Activated naive CD4-positive, alpha-beta T cell treated with anti-CD3 and anti-CD28 coated beads for 36 hours (primary cell): ENCODE data around the gene C1orf116. TPM values are rescaled to one million over a fixed set of nuclear protein-coding genes. Genes with fewer than 3 reads are reported as not detected.
A peak's percentile ranks its signal among the peaks of the same experiment; 100 is the strongest.

ENCODE experiments used
- CTCF ChIA-PET: fragments of 350-600 bp; sonication (Branson Sonifier 250); formaldehyde crosslinking; loops from one replicate; lab custom pipeline; 2021; ENCODE audit warnings: antibody characterized with exemption; lab: Charles Lee
- DNase-seq: peaks from one replicate; pipeline ENCODE4 v3.0.0-alpha.2; 2020
- H3K27ac Mint-ChIP-seq: one replicate; pipeline ENCODE4 v1.8.0; 2021; ENCODE audit warnings: mild to moderate bottlenecking, mixed read lengths
- H3K27me3 Mint-ChIP-seq: one replicate; pipeline ENCODE4 v1.8.0; 2021; ENCODE audit warnings: low read depth, mixed read lengths
- H3K36me3 Mint-ChIP-seq: one replicate; pipeline ENCODE4 v1.8.0; 2021; ENCODE audit warnings: low read depth, mixed read lengths
- H3K4me1 Mint-ChIP-seq: one replicate; pipeline ENCODE4 v1.8.0; 2021; ENCODE audit warnings: low read depth, mixed read lengths
- H3K4me3 Mint-ChIP-seq: one replicate; pipeline ENCODE4 v1.8.0; 2021; ENCODE audit warnings: mild to moderate bottlenecking, moderate library complexity, mixed read lengths
- H3K9me3 Mint-ChIP-seq: one replicate; pipeline ENCODE4 v1.8.0; 2021; ENCODE audit warnings: mixed read lengths
- intact Hi-C: fragments of 100-400 bp; cut with micrococcal nuclease; formaldehyde crosslinking; loops from one replicate; pipeline ENCODE4 v1.15.1; 2023
- total RNA-seq, 2 experiments: library from RNA; stranded (reverse); gene quantifications; one replicate each; pipeline ENCODE4 v1.2.3, GENCODE V29; 2021

The C1orf116 gene
- total RNA-seq, 2 experiments from 2014 or later: not detected

DNA sequence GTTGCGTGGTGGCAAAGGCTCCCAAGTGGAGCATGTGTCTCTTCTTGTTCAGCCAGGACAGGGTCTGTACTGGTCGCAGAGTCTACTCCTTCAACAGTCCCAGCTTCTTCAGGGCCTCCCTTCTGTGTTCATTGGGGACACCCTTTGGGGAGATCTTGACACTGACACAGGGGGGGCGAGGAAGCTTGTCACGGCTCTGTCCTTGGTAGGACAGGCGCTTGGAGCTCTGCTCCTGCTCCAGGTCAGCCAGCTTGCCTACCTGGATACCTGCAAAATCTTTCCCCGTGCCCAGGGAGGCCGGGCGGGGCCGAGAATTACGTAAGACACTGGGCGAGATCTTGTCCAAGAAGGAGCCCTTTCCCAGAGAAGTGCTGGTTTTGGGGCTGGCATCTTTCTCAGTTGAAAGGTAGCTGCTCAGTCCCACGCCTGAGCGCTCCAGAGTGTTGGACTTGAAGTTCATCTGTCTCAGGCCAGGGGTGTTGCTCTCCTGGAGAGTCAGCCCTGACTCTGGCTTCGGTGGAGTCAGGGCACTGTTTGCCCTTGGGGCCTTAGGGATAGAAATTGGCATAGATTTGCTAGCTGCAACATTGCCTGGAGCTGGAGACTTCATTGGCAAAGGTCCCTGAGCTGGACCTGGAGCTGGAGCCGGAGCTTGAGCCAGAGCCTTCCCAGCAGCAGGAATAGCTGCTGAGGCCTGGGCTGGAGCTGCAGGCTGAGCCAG, 10.5 kb downstream of the C1orf116 start:
- no peaks in the 10 kb centered on the region for H3K27me3 Mint-ChIP-seq
- no peaks in the 10 kb centered on the region for H3K36me3 Mint-ChIP-seq
- DNase-seq: no peak
- H3K4me3 Mint-ChIP-seq: no peak overlapping the region
- H3K9me3 Mint-ChIP-seq: no peaks in the 10 kb centered on the region
- CTCF ChIA-PET: interaction anchor here (0.9 to 3.2 kb wide), 3 partner anchors 11 to 18 kb away, joined by 4 to 9 read pairs (median 5); partner anchors contain the start of gene C1orf116
- H3K27ac Mint-ChIP-seq: no peak overlapping the region
- H3K4me1 Mint-ChIP-seq: peaks cover 3% of the 10 kb centered on the region
- intact Hi-C loops: no loop called here

DNA sequence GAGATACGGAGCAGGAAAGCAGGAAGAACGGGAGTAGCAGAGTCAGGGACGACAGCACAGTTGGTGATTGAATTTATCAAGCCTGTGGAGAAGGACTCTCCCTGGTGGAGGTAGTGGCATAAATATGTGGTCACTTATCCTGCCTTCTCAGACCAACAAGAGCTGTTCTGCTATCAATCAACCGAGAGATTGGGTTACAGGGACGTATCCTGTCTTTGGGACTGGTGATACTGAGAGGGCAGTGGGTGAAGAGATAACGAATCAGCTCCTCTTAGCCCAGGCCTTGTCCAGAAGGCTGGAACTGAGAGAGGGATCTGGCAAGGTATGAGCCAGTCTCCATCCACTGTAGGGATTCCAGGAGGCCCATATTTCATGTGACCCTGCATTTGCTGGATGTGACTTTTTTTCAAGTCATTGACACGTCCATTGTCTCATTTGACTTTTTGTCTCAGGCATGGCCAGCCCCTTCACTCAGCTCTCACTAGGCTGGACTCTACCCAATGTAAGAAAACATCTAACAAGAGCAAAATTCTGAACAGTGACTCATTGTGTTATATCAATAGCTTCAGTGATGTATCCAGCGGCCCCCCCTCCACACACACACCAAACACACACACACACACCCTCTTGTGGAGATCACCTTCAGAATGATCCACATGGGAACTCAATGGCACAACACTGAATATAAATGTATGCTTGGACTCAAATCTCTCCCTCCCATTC, 11.3 kb downstream of the C1orf116 start:
- peaks cover 3% of the 10 kb centered on the region for H3K4me1 Mint-ChIP-seq
- no peak overlapping the region for H3K27ac Mint-ChIP-seq
- no peaks in the 10 kb centered on the region for H3K9me3 Mint-ChIP-seq
- intact Hi-C loops: no loop called here
- CTCF ChIA-PET: interaction anchor here (0.5 to 3.2 kb wide), 5 partner anchors 11 to 95 kb away, joined by 4 to 9 read pairs (median 5); partner anchors contain the start of gene C1orf116
- DNase-seq: no peak
- H3K36me3 Mint-ChIP-seq: no peaks in the 10 kb centered on the region
- H3K4me3 Mint-ChIP-seq: no peak overlapping the region
- no peaks in the 10 kb centered on the region for H3K27me3 Mint-ChIP-seq

DNA sequence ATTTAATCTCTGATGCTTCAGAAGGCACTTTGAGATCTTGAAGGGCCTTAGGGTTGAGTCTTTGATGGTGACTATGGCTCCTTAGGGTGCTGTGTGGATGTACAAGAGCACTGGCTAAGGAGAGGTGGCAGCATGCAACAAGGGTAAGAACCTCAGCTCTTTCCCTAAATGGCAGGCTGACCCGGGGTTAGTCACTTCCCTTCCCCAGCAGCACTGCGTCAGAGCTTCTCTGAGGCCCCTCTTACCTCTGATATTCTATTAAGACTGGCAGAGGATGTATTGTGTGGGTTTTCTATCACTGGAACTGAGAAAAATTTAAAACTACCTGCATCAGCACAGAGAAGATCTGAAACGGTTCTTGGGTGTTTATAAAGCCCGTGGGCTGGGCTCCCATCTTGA, 11.8 kb downstream of the C1orf116 start:
- no peaks in the 10 kb centered on the region for H3K9me3 Mint-ChIP-seq
- no peaks in the 10 kb centered on the region for H3K36me3 Mint-ChIP-seq
- peak; percentile 22 for DNase-seq
- intact Hi-C loops: no loop called here
- no peaks in the 10 kb centered on the region for H3K27me3 Mint-ChIP-seq
- CTCF ChIA-PET: interaction anchor here (0.5 to 3.2 kb wide), 3 partner anchors 15 to 94 kb away, joined by 5 to 9 read pairs (median 6); no protein-coding TSS in a partner anchor
- no peak overlapping the region for H3K4me3 Mint-ChIP-seq
- H3K27ac Mint-ChIP-seq: no peak overlapping the region
- peaks cover 3% of the 10 kb centered on the region for H3K4me1 Mint-ChIP-seq

DNA sequence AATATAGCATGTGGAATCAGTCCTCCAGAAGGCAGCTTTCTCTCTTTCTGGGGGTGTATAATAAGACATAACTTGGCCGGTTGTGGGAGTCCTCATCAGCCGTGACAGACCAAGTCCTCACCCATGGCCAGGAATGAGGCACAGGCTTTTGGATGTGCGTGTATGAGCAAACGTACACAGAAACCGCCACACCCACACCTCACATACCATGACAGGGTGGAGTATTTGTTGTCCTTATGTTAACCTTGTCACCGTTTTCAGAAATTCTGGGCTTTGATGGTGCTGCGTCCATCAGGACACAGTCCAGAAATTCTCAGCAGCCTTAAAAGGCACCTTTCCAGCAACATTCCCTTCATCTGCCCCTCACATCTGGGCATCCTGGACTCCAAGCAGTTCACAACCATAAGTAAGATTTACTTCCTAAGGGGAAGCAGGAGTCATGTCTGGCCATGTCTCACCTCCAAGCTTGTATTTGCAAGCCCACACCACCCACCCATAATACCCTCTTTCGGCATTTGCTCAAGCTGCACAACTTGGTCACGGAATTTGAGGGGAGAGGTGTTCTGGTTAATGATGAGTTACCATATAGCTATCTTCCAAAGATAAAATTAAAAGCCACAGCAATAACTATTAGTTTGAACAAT, 12.4 kb downstream of the C1orf116 start:
- H3K4me3 Mint-ChIP-seq: no peak overlapping the region
- intact Hi-C loops: no loop called here
- no peaks in the 10 kb centered on the region for H3K36me3 Mint-ChIP-seq
- CTCF ChIA-PET: interaction anchor here (1.5 to 1.6 kb wide), 2 partner anchors 14 to 16 kb away, joined by 4 to 5 read pairs; no protein-coding TSS in a partner anchor
- H3K27ac Mint-ChIP-seq: no peak overlapping the region
- no peak for DNase-seq
- H3K4me1 Mint-ChIP-seq: peaks cover 3% of the 10 kb centered on the region
- no peaks in the 10 kb centered on the region for H3K27me3 Mint-ChIP-seq
- H3K9me3 Mint-ChIP-seq: no peaks in the 10 kb centered on the region

DNA sequence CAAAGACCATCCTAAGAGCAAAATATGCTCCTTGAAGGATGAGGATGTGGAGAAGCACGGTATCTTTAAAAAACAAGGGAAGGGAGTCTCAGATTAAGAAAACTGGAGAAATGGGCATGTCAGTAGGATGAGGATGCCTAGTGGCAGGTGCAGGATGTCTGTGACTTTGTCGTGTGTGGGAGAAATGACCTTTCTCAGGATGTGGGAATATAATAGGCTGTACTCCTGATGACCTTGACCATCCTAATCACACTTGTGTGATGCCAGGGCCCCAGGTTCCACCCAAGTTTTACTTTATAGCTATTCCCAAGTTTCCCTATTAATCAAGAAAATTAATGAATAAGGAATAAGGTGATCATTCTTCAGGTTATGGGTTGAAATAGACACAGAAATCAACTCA, 12.9 kb downstream of the C1orf116 start:
- H3K9me3 Mint-ChIP-seq: no peaks in the 10 kb centered on the region
- intact Hi-C loops: no loop called here
- no peak for DNase-seq
- no peaks in the 10 kb centered on the region for H3K36me3 Mint-ChIP-seq
- H3K4me3 Mint-ChIP-seq: no peak overlapping the region
- H3K27me3 Mint-ChIP-seq: peaks cover 3% of the 10 kb centered on the region
- H3K27ac Mint-ChIP-seq: no peak overlapping the region
- CTCF ChIA-PET: interaction anchor here (1.5 to 1.6 kb wide), 2 partner anchors 13 to 16 kb away, joined by 4 to 5 read pairs; no protein-coding TSS in a partner anchor
- peaks cover 3% of the 10 kb centered on the region for H3K4me1 Mint-ChIP-seq

DNA sequence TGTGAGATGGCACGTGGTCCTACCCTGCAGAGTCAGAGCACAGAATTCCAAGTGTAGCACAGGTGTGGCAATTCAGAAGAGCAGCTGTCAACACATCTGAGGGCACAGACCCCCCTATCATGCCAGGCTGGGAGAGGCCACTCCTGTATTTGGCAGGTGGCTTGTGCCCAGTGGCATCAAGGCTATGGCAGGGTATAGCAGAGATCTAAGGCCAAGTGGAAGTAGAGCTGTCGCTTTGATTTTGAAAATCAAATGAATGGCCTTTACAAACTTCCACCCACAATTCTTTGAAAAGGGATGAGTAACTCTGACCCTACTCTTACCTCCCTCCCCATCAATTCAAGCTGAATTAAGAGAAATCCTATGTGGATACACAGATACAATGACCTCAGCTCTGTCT, 13.4 kb downstream of the C1orf116 start:
- no peaks in the 10 kb centered on the region for H3K36me3 Mint-ChIP-seq
- H3K27me3 Mint-ChIP-seq: peaks cover 3% of the 10 kb centered on the region

DNA sequence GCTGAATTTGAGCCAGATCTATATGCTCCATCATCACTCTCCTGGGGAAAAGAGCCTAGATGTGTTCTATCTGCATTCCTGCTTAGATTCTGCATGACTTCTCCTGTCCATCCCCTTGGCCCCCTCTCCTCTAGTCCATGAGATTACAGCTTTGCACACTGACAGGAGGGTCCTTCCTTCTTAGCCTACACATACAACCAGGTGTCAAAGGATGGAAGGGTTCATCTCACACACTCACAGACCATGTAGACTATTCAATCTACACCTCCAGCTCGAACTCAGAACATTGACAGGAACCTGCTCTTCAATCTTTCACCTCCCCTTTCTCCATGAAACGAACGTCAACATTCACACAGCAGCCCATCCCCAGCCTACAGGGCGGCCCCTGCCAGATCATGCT, 13.8 kb downstream of the C1orf116 start:
- CTCF ChIA-PET: interaction anchor here (1.1 to 1.5 kb wide), 2 partner anchors 12 to 31 kb away, joined by 3 to 4 read pairs; no protein-coding TSS in a partner anchor
- Mint-ChIP-seq H3K4me1 (no peaks in the 10 kb centered on the region), H3K9me3 (no peaks in the 10 kb centered on the region), H3K36me3 (no peaks in the 10 kb centered on the region), H3K27me3 (peaks cover 3% of the 10 kb centered on the region), H3K27ac (no peak overlapping the region), H3K4me3 (no peak overlapping the region)
- DNase-seq: no peak
- intact Hi-C loops: no loop called here

More for the DNA sequence above, 13.4 kb downstream of the C1orf116 start:
- Mint-ChIP-seq H3K4me3 (no peak overlapping the region), H3K9me3 (no peaks in the 10 kb centered on the region), H3K27ac (no peak overlapping the region), H3K4me1 (no peaks in the 10 kb centered on the region)
- intact Hi-C loops: no loop called here
- no peak for DNase-seq
- CTCF ChIA-PET: interaction anchor here (1.5 kb wide), 1 partner anchor 13 kb away, joined by 4 read pairs; no protein-coding TSS in a partner anchor

DNA sequence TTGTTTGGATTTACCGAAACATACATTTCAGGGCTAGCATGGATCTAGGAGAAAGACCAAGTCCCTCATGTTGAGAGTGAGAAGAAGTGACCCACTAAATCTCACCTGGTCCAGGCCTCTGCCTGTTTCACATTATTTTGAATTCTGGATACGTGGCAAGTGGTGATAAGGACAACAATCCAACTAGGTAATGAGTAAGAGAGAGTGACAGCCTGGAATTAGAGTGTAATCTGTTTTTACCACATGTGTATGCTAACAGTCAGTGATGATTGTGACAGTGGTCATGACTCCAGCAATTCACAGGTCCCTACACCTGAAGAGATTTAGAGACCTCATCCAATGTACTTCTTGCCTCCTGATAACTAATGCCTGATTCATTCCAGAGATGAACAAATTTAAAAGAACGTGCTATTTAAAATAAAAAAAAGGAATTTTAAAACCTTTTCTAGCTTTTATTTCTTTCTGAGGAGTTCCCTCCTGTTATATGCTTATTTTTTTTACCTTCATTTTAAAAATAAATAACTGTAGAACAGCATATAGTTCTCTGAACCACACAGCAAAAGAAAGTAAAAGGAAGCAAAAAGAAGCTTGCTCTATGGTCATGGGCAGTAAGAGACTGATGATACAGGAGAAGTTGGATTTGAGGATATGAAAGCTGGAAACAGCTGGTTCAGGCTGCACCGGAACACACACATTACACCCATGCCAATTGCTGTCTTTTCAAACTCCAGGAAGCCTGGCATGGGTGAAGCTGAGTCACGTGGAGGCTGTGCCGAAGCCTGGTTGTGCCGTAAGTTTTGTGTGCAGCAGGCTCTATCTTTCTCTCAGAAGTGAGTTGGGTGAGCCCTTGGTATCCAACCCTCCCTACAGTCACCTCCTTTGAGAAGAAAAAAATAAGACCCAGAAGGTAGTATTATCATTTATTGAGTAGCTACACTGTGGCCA, 14.7 kb downstream of the C1orf116 start:
- H3K9me3 Mint-ChIP-seq: no peaks in the 10 kb centered on the region
- no peak overlapping the region for H3K4me3 Mint-ChIP-seq
- intact Hi-C loops: no loop called here
- H3K27me3 Mint-ChIP-seq: peaks cover 6% of the 10 kb centered on the region
- CTCF ChIA-PET: interaction anchor here (1.1 to 1.3 kb wide), 2 partner anchors 9 to 32 kb away, joined by 3 read pairs; no protein-coding TSS in a partner anchor
- H3K36me3 Mint-ChIP-seq: no peaks in the 10 kb centered on the region
- H3K27ac Mint-ChIP-seq: no peak overlapping the region
- no peak for DNase-seq
- H3K4me1 Mint-ChIP-seq: no peaks in the 10 kb centered on the region

DNA sequence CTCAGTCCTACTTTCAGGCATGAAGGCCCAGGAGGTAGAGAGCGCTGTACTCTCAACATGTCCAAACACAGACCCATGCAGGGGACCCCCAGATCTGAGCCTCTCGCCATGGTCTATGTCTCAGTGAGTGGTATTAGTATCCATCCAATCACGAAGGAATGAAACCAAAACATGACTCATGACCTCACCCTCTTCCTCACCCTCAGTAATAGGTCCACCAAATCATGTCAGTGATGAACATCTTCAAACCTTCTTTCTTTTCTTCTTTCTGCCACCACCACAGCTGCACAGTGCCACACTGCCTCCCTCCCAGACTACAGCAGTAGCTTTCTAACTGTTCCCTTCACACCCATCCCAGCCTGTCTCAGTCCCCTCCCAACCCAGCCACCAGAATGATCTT, 16.8 kb downstream of the C1orf116 start:
- H3K4me3 Mint-ChIP-seq: no peak overlapping the region
- DNase-seq: no peak
- no peaks in the 10 kb centered on the region for H3K36me3 Mint-ChIP-seq
- no peak overlapping the region for H3K27ac Mint-ChIP-seq
- no peaks in the 10 kb centered on the region for H3K4me1 Mint-ChIP-seq
- peaks cover 6% of the 10 kb centered on the region for H3K27me3 Mint-ChIP-seq
- CTCF ChIA-PET: interaction anchor here (0.6 to 1.8 kb wide), 2 partner anchors 10 to 658 kb away, joined by 3 to 7 read pairs; no protein-coding TSS in a partner anchor
- intact Hi-C loops: no loop called here
- no peaks in the 10 kb centered on the region for H3K9me3 Mint-ChIP-seq

DNA sequence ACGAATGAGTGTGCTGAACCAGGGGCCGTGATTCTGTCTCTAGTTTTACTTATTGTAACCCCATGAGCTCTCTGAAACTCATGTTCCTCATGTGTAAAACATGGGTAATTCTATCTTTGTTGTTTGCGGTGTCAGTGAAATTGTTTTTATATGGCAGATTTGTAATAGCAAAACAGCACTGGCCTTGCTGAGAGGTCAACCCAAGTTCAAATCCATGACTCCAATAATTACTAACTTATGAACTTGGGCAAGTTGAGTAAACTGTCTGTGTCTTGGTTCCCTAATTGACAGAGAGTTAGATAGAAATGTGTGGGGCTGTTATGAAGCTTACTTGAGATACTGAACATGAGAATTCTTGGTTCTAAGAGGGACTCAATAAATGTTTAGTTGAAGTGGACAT, 17.8 kb downstream of the C1orf116 start:
- CTCF ChIA-PET: interaction anchor here (1.8 kb wide), 1 partner anchor 9 kb away, joined by 7 read pairs; no protein-coding TSS in a partner anchor
- Mint-ChIP-seq H3K4me1 (no peaks in the 10 kb centered on the region), H3K36me3 (no peaks in the 10 kb centered on the region), H3K4me3 (no peak overlapping the region), H3K27me3 (peaks cover 6% of the 10 kb centered on the region), H3K9me3 (no peaks in the 10 kb centered on the region), H3K27ac (no peak overlapping the region)
- no peak for DNase-seq
- intact Hi-C loops: no loop called here
